ENCODE measurements around the gene RGS14.
"Not testable (repeated sequence)": the region's sequence is repeated elsewhere in the genome, so short reads cannot be mapped to it uniquely, and the experiment has no call there.

Gene RGS14

GRCh38 chr5:177328545-177329231 is 29.0 kb upstream of the RGS14 start:
- DNase-seq = no peak

GRCh38 chr5:177329883-177330282 is 27.8 kb upstream of the RGS14 start:
- no peak for DNase-seq

- DNase-seq = no peak
These were observed 26.5 kb upstream of the RGS14 start for GRCh38 chr5:177330991-177331842.

- no peak for DNase-seq
These were observed 25.5 kb upstream of the RGS14 start for GRCh38 chr5:177332031-177332895.

GRCh38 chr5:177332896-177333260 is 24.8 kb upstream of the RGS14 start:
- DNase-seq = no peak

- DNase-seq = no peak
These were observed 24.1 kb upstream of the RGS14 start for GRCh38 chr5:177333420-177334154.

- DNase-seq = no peak
These were observed 23.6 kb upstream of the RGS14 start for GRCh38 chr5:177334155-177334551.

GRCh38 chr5:177334781-177335700 is 22.7 kb upstream of the RGS14 start:
- DNase-seq = no peak

GRCh38 chr5:177335701-177336065 is 22.0 kb upstream of the RGS14 start:
- DNase-seq = no peak

- DNase-seq = peak; percentile 15
These were observed 21.6 kb upstream of the RGS14 start for GRCh38 chr5:177336112-177336511.

GRCh38 chr5:177336603-177337494 is 20.9 kb upstream of the RGS14 start:
- no peak for DNase-seq

GRCh38 chr5:177338251-177339106 is 19.2 kb upstream of the RGS14 start:
- no peak for DNase-seq

- no peak for DNase-seq
These were observed 18.6 kb upstream of the RGS14 start for GRCh38 chr5:177339107-177339638.

GRCh38 chr5:177343000-177343399 is 14.7 kb upstream of the RGS14 start:
- DNase-seq = not testable (repeated sequence)

- no peak for DNase-seq
These were observed 13.9 kb upstream of the RGS14 start for GRCh38 chr5:177343777-177344176.

- no peak for DNase-seq
These were observed 12.8 kb upstream of the RGS14 start for GRCh38 chr5:177344891-177345290.

- DNase-seq = no peak
These were observed 10.9 kb upstream of the RGS14 start for GRCh38 chr5:177346820-177347219.

- DNase-seq = no peak
These were observed 10.0 kb upstream of the RGS14 start for GRCh38 chr5:177347699-177348098.

- DNase-seq = no peak
These were observed 8.4 kb upstream of the RGS14 start for GRCh38 chr5:177349362-177349647.

GRCh38 chr5:177349762-177350161 is 8.0 kb upstream of the RGS14 start:
- no peak for DNase-seq

Measured in CD4-positive, alpha-beta T cell treated with Interleukin-17A for 1 hour (primary cell).